Measurements from ENCODE around the gene SDC1. TPM values are rescaled to one million over a fixed set of nuclear protein-coding genes. Genes with fewer than 3 reads are reported as not detected.
A peak's percentile ranks its signal among the peaks of the same experiment; 100 is the strongest.

Gene SDC1
- total and polyA plus RNA-seq, 2 experiments from 2014 or later, result 92.3 to 107 TPM

DNA sequence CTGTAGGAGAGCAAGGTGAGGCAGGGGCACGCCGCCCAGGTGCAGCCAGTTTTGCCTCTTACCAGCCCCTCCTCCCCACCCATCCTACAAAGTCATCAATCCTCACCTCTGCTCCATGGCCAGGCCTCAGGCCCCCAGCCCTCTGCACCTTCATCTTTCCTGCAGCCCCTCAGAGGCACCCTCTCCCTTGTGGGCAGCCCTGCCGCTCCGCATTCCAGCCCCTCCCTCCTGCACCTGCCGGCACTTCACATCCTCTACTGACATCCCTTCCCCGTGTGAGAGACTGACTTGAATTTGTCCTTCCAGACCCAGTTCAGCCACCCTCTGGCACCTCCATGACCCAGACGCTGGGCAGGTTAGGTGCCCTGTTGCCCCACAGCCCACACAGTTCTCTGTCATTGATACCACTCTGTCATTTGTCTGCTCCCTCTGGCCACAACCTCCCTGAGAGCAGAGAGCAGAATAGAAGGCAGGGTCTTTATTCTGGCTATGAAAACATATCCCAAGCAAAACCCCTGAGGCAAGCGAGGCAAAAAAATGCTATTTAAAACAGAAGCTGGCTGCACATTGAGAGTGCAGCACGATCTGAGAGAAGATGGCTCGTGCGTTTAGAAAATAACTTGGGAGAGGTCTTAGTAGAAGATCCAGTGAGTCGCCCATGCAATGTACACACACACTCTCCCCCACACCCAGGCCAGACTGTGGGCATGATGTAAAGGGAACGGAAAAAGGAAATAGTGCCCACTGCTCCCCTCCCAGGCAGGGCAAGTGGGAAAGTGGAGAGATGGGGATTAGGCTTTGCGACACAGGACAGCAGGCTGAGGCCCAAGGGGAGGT, 25.9 kb downstream of the SDC1 start:
- TF ChIP-seq EZH2phosphoT487 (IDR thresholded peaks at IDR 0.05; ENCODE audit: low read depth, severe bottlenecking, unreplicated experiment) (no peak), EZH2 (IDR thresholded peaks at IDR 0.05; ENCODE audit: borderline replicate concordance) (no peak)
- TF ChIP-seq, protein P1, sequence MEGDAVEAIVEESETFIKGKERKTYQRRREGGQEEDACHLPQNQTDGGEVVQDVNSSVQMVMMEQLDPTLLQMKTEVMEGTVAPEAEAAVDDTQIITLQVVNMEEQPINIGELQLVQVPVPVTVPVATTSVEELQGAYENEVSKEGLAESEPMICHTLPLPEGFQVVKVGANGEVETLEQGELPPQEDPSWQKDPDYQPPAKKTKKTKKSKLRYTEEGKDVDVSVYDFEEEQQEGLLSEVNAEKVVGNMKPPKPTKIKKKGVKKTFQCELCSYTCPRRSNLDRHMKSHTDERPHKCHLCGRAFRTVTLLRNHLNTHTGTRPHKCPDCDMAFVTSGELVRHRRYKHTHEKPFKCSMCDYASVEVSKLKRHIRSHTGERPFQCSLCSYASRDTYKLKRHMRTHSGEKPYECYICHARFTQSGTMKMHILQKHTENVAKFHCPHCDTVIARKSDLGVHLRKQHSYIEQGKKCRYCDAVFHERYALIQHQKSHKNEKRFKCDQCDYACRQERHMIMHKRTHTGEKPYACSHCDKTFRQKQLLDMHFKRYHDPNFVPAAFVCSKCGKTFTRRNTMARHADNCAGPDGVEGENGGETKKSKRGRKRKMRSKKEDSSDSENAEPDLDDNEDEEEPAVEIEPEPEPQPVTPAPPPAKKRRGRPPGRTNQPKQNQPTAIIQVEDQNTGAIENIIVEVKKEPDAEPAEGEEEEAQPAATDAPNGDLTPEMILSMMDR (IDR thresholded peaks at IDR 0.05; ENCODE audit: poor library complexity), result no peak

GRCh38 chr2:20198001-20198400, 26.9 kb downstream of the SDC1 start:
- H3K79me2 ChIP-seq, result no peaks in the 10 kb centered on the region
- H3K9me3 ChIP-seq (ENCODE audit: low read depth), result no peaks in the 10 kb centered on the region
- H3K4me2 ChIP-seq, result no peak overlapping the region
- WGBS (ENCODE audit: low lambda C conversion rate, missing lambda C conversion rate), result 88% methylated on average over 9 of the region's 9 CpGs
- no peaks in the 10 kb centered on the region for H3K36me3 ChIP-seq (replicated peaks; ENCODE audit: insufficient read depth, low read depth)
- no peak overlapping the region for H3K4me3 ChIP-seq
- H3K9me2 ChIP-seq (replicated peaks; ENCODE audit: insufficient read depth), result no peaks in the 10 kb centered on the region
- no peaks in the 10 kb centered on the region for H3K27me3 ChIP-seq
- no peaks in the 10 kb centered on the region for H4K20me1 ChIP-seq (ENCODE audit: insufficient read depth, poor library complexity, severe bottlenecking)
- no peak overlapping the region for H2AFZ ChIP-seq
- H3K27ac ChIP-seq, result no peak overlapping the region
- TF ChIP-seq, protein P1 (IDR thresholded peaks at IDR 0.05; ENCODE audit: poor library complexity), result no peak
- TF ChIP-seq EZH2phosphoT487 (IDR thresholded peaks at IDR 0.05; ENCODE audit: low read depth, severe bottlenecking, unreplicated experiment), result no peak
- no peak for TF ChIP-seq EZH2 (IDR thresholded peaks at IDR 0.05; ENCODE audit: borderline replicate concordance)
- peaks cover 28% of the 10 kb centered on the region for H3K4me1 ChIP-seq (ENCODE audit: insufficient read depth)
- no peak for DNase-seq (ENCODE audit: low spot score)

More for the DNA sequence above, 25.9 kb downstream of the SDC1 start:
- Histone ChIP-seq H2AFZ (no peak overlapping the region), H3K4me2 (no peak overlapping the region), H3K4me3 (no peak overlapping the region), H3K9me3 (ENCODE audit: low read depth) (no peaks in the 10 kb centered on the region), H3K9me2 (replicated peaks; ENCODE audit: insufficient read depth) (no peaks in the 10 kb centered on the region), H3K27me3 (no peaks in the 10 kb centered on the region), H3K4me1 (ENCODE audit: insufficient read depth) (peaks cover 28% of the 10 kb centered on the region), H4K20me1 (ENCODE audit: insufficient read depth, poor library complexity, severe bottlenecking) (no peaks in the 10 kb centered on the region), H3K36me3 (replicated peaks; ENCODE audit: insufficient read depth, low read depth) (no peaks in the 10 kb centered on the region), H3K27ac (no peak overlapping the region), H3K79me2 (no peaks in the 10 kb centered on the region)
- no peak for DNase-seq (ENCODE audit: low spot score)
- WGBS (ENCODE audit: low lambda C conversion rate, missing lambda C conversion rate), result 71% methylated on average over 14 of the region's 14 CpGs

DNA sequence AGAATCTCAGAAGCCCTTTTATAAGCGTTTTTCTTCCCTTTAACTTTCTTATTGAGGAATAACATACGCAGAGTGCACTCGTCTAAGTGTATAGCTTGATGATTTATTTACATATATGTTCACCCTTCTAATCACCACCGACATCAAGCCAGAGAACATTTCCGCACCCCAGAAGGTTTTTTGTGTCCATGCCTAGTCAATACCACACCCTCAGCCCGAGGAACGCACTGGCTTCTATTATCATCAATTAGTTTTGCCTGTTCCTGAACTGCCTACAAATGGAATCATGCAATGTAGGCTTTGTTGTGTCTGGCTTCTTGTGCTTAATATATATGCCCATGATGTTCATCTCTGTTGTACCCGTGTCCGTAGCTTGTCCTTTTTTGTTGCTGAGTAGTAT, 27.7 kb downstream of the SDC1 start:
- Histone ChIP-seq H3K9me2 (replicated peaks; ENCODE audit: insufficient read depth) (no peaks in the 10 kb centered on the region), H3K36me3 (replicated peaks; ENCODE audit: insufficient read depth, low read depth) (no peaks in the 10 kb centered on the region), H3K4me1 (ENCODE audit: insufficient read depth) (peaks cover 28% of the 10 kb centered on the region), H3K27ac (peak overlapping the region; percentile 54), H3K79me2 (no peaks in the 10 kb centered on the region), H3K27me3 (no peaks in the 10 kb centered on the region), H3K4me2 (peak overlapping the region; percentile 28), H2AFZ (no peak overlapping the region), H3K4me3 (no peak overlapping the region), H4K20me1 (ENCODE audit: insufficient read depth, poor library complexity, severe bottlenecking) (no peaks in the 10 kb centered on the region), H3K9me3 (ENCODE audit: low read depth) (no peaks in the 10 kb centered on the region)
- no peak for DNase-seq (ENCODE audit: low spot score)
- TF ChIP-seq EZH2phosphoT487 (IDR thresholded peaks at IDR 0.05; ENCODE audit: low read depth, severe bottlenecking, unreplicated experiment), result no peak
- no peak for TF ChIP-seq EZH2 (IDR thresholded peaks at IDR 0.05; ENCODE audit: borderline replicate concordance)
- TF ChIP-seq, protein P1 (IDR thresholded peaks at IDR 0.05; ENCODE audit: poor library complexity), result no peak
- WGBS (ENCODE audit: low lambda C conversion rate, missing lambda C conversion rate), result 69% methylated on average over 9 of the region's 9 CpGs
